ENCODE data around the gene NKAP. TPM values are rescaled to one million over a fixed set of nuclear protein-coding genes. Genes with fewer than 3 reads are reported as not detected.

Gene NKAP
- total RNA-seq: 2.0 and 3.8 TPM in 2 replicates

DNA sequence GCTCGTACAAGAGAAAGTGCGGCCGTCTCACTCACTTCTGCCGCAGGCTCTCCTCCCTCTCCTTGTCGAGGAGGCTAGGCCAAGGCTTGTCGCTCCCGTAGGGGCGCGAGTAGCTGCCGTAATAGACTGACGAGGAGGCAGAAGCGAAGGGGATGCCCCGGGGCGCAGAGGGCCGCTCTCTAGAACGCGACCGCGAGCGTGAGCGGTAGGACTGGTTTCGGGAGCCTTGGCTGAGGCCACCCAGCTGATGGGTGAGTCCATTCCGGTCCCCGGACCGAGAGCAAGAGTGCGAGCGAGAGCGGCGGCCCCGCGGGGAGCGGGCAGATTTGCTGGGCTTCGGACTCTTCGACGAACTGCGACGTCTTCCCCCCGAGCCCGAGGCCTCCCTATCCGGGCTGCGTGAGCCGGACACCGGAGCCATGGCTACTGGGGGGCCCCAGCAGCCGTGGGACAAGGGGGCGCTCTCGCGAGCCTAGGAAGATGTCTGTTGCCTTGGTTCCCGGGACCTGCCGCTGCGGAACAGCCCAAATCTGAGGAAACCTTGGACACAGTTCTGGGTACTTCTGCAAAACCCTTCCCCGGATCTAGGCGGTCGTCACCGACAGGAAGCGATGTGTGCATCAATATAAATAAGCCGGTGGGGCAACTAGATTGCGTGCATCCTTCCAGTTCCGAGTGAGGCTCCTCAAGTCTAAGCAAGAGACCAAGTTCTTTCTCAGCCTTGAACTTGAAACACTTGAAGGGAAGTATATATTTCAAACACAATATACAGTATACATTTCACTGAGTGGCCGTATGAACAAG, at the start of gene NKAP:
NKAP (minus strand) TSS at position 567 of the 804 bp plus-strand sequence; CDS start at position 421, 146 bp downstream.

DNA sequence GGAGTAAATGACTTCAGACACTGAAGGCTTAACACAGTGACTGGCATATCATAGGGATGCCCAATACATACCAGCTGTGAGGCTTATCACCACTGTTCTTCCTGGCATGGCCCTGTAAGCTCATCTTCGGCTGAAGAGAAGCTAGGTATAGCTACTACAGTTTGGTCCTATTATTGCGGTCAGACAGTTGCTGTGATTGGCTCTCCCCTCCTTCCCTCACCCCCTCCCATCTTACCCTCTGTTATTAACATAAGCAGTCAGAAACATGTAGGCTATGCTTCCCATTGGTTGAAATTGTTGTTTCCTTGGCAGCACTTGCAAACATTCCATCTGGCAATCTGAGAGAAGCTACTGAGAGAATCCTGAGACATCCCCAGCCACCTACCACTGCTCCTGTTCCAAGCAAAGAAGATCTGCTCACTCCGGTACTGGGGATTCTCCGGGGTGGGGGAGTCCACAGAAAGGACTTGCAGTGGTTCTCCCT, 47.7 kb downstream of the NKAP start, which contains the start of gene AKAP14:
AKAP14 (plus strand) TSS at position 51 of the 484 bp plus-strand sequence. CDS start 7,331 bp downstream, outside the sequence.

DNA sequence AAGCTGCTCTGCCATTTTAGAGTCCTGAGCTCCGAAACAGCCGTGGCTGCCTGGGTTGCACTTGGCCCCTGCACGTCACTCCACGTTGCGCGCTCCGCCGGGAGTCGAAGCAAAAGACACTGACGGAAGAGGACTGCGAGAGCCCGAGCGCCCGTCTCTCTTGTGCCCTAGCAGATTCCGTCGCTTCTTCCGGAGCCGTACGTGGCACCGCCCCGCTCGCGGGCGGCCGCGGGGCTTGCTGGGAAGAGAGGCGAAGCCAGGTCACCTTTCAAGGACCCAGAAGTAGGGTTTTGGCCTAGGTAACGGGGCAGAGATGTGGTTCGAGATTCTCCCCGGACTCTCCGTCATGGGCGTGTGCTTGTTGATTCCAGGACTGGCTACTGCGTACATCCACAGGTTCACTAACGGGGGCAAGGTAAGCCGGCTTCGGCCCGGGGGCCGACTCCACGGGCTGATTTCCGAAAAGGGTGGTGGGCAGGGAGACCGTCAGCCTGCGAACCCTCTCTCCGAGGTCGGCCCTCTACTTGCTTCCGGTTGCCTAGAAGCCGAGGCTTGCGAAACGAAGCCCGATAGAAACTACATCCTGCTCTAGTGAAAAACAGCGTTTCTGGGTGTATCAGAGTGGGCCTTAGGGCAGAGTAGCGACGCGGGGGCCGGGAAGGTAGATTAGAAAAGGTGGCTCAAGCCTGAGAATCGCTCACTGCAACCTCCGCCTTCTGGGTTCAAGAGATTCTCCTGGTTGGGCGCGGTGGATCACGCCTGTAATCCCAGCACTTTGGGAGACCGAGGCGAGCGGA, 71.8 kb downstream of the NKAP start, which contains the start of the genes NDUFA1 and RNF113A:
NDUFA1 (plus strand) TSS at position 234 of the 797 bp plus-strand sequence; CDS start at position 314, 80 bp downstream.
RNF113A (minus strand) TSS at position 135 of the 797 bp plus-strand sequence; CDS start at position 15, 120 bp downstream.

Other genes with a start within 250 kb of the NKAP start
- gene SOWAHD, start 185.2 kb downstream of the NKAP start, total RNA-seq: under 0.01 and 0.09 TPM in 2 replicates
- 2,148 and 2,721 TPM in 2 replicates for gene RPL39, start 152.1 kb downstream of the NKAP start, total RNA-seq
- 1.7 and 1.9 TPM in 2 replicates for gene UPF3B, start 90.8 kb downstream of the NKAP start, total RNA-seq
- gene RNF113A, start 72.0 kb downstream of the NKAP start, total RNA-seq: 18.6 and 21.4 TPM in 2 replicates
- gene NDUFA1, start 71.9 kb downstream of the NKAP start, total RNA-seq: 140 and 172 TPM in 2 replicates
- gene AKAP14, start 47.9 kb downstream of the NKAP start, total RNA-seq: not detected in 2 replicates
- not detected in 2 replicates for gene RHOXF2B, start 133.9 kb upstream of the NKAP start, total RNA-seq
- gene RHOXF1, start 172.2 kb upstream of the NKAP start, total RNA-seq: not detected in 2 replicates
- gene RHOXF2, start 214.9 kb upstream of the NKAP start, total RNA-seq: not detected in 2 replicates

All from bronchial smooth muscle cell (primary cell).